ENCODE results near the gene MEGF10.

MEGF10 gene

DNA sequence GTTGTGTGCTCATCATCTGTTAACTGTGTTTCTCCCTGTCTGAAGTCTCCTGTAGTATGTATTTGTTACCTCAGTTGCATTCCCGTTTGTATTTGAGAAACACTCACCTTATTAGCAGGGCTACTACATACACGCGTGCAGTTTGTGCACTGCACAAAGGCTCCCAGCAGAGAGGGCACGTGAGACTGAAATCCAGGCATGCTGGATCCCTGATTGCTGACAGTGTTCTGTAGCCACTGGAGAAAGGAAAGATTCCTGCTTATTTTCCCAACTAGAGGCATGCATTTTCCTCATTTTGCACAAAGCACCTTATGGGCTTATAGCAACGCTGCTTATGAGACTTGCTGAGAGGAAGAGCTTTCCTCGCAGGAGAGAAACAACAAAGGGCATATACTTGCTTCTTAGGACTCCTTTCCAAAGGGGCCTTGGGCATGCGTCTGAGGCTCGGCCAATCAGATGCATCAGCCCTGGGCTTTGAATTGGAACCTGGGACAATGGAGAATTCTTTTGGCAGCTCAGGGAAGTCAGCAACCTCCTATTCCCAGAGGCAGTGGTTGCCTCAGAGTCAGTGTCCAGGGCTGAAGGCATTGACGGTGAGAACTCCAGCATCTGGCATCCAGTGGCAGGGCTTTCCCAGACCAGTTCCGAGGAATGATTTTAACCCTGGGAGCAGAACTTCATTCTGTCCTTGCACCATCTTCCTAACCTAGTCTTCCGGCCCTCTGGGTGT lies 9.9 kb upstream of the MEGF10 start (continued):
- TF ChIP-seq, protein P1, sequence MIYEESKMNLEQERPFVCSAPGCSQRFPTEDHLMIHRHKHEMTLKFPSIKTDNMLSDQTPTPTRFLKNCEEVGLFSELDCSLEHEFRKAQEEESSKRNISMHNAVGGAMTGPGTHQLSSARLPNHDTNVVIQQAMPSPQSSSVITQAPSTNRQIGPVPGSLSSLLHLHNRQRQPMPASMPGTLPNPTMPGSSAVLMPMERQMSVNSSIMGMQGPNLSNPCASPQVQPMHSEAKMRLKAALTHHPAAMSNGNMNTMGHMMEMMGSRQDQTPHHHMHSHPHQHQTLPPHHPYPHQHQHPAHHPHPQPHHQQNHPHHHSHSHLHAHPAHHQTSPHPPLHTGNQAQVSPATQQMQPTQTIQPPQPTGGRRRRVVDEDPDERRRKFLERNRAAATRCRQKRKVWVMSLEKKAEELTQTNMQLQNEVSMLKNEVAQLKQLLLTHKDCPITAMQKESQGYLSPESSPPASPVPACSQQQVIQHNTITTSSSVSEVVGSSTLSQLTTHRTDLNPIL (CRISPR knock-in tag; IDR thresholded peaks at IDR 0.05; ENCODE audit: low read depth), result no peak
- no peak for TF ChIP-seq ZC3H10 (CRISPR knock-in tag; IDR thresholded peaks at IDR 0.05)
- TF ChIP-seq ZNF8 (CRISPR knock-in tag; IDR thresholded peaks at IDR 0.05), result no peak
- TF ChIP-seq PPARA (CRISPR knock-in tag; IDR thresholded peaks at IDR 0.05; ENCODE audit: borderline replicate concordance), result no peak
- TF ChIP-seq, protein P2, sequence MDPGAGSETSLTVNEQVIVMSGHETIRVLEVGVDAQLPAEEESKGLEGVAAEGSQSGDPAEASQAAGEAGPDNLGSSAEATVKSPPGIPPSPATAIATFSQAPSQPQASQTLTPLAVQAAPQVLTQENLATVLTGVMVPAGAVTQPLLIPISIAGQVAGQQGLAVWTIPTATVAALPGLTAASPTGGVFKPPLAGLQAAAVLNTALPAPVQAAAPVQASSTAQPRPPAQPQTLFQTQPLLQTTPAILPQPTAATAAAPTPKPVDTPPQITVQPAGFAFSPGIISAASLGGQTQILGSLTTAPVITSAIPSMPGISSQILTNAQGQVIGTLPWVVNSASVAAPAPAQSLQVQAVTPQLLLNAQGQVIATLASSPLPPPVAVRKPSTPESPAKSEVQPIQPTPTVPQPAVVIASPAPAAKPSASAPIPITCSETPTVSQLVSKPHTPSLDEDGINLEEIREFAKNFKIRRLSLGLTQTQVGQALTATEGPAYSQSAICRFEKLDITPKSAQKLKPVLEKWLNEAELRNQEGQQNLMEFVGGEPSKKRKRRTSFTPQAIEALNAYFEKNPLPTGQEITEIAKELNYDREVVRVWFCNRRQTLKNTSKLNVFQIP (CRISPR knock-in tag; IDR thresholded peaks at IDR 0.05; ENCODE audit: borderline replicate concordance, low read depth), result no peak
- no peak for TF ChIP-seq ARNTL (CRISPR knock-in tag; IDR thresholded peaks at IDR 0.05; ENCODE audit: borderline replicate concordance, low read depth)
- no peak for TF ChIP-seq SNAI2 (CRISPR knock-in tag; IDR thresholded peaks at IDR 0.05)
- TF ChIP-seq CSDC2 (CRISPR knock-in tag; IDR thresholded peaks at IDR 0.05), result no peak
- TF ChIP-seq, protein P3, sequence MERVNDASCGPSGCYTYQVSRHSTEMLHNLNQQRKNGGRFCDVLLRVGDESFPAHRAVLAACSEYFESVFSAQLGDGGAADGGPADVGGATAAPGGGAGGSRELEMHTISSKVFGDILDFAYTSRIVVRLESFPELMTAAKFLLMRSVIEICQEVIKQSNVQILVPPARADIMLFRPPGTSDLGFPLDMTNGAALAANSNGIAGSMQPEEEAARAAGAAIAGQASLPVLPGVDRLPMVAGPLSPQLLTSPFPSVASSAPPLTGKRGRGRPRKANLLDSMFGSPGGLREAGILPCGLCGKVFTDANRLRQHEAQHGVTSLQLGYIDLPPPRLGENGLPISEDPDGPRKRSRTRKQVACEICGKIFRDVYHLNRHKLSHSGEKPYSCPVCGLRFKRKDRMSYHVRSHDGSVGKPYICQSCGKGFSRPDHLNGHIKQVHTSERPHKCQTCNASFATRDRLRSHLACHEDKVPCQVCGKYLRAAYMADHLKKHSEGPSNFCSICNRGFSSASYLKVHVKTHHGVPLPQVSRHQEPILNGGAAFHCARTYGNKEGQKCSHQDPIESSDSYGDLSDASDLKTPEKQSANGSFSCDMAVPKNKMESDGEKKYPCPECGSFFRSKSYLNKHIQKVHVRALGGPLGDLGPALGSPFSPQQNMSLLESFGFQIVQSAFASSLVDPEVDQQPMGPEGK (CRISPR knock-in tag; IDR thresholded peaks at IDR 0.05; ENCODE audit: borderline replicate concordance), result no peak
- no peak for TF ChIP-seq TOX (CRISPR knock-in tag; IDR thresholded peaks at IDR 0.05; ENCODE audit: borderline replicate concordance)
- TF ChIP-seq ZFP3 (CRISPR knock-in tag; IDR thresholded peaks at IDR 0.05), result no peak

DNA sequence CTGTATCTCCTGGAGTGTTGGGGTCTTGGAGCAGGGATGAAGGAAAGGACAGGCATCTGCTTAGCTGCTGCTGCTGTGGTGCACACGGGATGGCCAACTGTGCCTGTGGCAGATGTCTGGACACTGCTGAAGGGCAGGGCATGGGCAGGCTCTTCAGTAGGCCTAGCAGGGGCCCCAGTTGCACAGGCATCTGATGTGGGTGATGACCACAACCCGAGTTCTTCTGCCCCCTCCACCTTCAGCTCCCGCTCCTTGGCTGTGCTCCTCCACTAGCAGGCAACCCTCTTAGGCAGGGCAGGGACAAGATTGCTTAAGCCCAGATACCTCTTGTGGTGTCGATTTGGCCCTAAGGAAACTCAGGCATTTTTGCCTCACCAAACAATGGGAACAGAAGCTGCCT lies 9.0 kb upstream of the MEGF10 start:
- TF ChIP-seq TOX (CRISPR knock-in tag; IDR thresholded peaks at IDR 0.05; ENCODE audit: borderline replicate concordance), result no peak
- TF ChIP-seq GLIS3 (CRISPR knock-in tag; IDR thresholded peaks at IDR 0.05), result no peak
- TF ChIP-seq, protein P1 (CRISPR knock-in tag; IDR thresholded peaks at IDR 0.05; ENCODE audit: low read depth), result no peak
- no peak for TF ChIP-seq ZNF8 (CRISPR knock-in tag; IDR thresholded peaks at IDR 0.05)
- TF ChIP-seq ISL1 (CRISPR knock-in tag; IDR thresholded peaks at IDR 0.05), result no peak
- TF ChIP-seq, protein P4, sequence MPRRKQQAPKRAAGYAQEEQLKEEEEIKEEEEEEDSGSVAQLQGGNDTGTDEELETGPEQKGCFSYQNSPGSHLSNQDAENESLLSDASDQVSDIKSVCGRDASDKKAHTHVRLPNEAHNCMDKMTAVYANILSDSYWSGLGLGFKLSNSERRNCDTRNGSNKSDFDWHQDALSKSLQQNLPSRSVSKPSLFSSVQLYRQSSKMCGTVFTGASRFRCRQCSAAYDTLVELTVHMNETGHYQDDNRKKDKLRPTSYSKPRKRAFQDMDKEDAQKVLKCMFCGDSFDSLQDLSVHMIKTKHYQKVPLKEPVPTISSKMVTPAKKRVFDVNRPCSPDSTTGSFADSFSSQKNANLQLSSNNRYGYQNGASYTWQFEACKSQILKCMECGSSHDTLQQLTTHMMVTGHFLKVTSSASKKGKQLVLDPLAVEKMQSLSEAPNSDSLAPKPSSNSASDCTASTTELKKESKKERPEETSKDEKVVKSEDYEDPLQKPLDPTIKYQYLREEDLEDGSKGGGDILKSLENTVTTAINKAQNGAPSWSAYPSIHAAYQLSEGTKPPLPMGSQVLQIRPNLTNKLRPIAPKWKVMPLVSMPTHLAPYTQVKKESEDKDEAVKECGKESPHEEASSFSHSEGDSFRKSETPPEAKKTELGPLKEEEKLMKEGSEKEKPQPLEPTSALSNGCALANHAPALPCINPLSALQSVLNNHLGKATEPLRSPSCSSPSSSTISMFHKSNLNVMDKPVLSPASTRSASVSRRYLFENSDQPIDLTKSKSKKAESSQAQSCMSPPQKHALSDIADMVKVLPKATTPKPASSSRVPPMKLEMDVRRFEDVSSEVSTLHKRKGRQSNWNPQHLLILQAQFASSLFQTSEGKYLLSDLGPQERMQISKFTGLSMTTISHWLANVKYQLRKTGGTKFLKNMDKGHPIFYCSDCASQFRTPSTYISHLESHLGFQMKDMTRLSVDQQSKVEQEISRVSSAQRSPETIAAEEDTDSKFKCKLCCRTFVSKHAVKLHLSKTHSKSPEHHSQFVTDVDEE (CRISPR knock-in tag; IDR thresholded peaks at IDR 0.05), result no peak
- TF ChIP-seq ARNTL (CRISPR knock-in tag; IDR thresholded peaks at IDR 0.05; ENCODE audit: borderline replicate concordance, low read depth), result no peak
- no peak for TF ChIP-seq PPARA (CRISPR knock-in tag; IDR thresholded peaks at IDR 0.05; ENCODE audit: borderline replicate concordance)
- TF ChIP-seq ESRRG (CRISPR knock-in tag; IDR thresholded peaks at IDR 0.05), result no peak
- TF ChIP-seq SNAI2 (CRISPR knock-in tag; IDR thresholded peaks at IDR 0.05), result no peak
- TF ChIP-seq ZNF565 (CRISPR knock-in tag; conservative IDR thresholded peaks at IDR 0.05; ENCODE audit: low read depth), result no peak
- TF ChIP-seq RARB (CRISPR knock-in tag; IDR thresholded peaks at IDR 0.05), result no peak
- ATAC-seq, result no peak

DNA sequence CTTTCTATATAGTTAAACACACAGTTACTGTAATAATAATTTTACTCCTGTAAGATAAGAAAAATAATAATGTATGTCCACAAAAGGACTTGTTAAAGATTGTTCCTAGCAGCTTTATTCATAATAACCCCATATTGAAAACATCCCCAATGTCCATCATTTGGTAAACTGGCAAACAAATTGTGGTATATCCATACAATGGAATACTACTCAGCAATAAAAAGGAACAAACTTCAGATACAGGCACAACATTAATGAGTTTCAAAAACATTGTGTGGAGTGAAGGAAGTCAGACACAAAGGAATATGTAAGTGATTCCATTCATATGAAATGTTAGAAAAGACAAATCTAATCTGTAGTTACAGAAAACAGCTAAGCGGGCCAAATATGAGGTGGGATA lies 1.9 kb upstream of the MEGF10 start:
- ATAC-seq, result no peak
- TF ChIP-seq ESRRG (CRISPR knock-in tag; IDR thresholded peaks at IDR 0.05) (no peak), ZNF8 (CRISPR knock-in tag; IDR thresholded peaks at IDR 0.05) (peak; percentile 99), GLIS3 (CRISPR knock-in tag; IDR thresholded peaks at IDR 0.05) (no peak)

All from SK-N-SH treated with all-trans-retinoic acid at 6 μM for 48 hours (cell line).